Mucosa of gallbladder (tissue), 1 donor: ENCODE results near the gene CHD8. TPM values are rescaled to one million over a fixed set of nuclear protein-coding genes. Genes with fewer than 3 reads are reported as not detected.
A peak's percentile ranks its signal among the peaks of the same experiment; 100 is the strongest.
"Not testable (repeated sequence)": the region's sequence is repeated elsewhere in the genome, so short reads cannot be mapped to it uniquely, and the experiment has no call there.

ENCODE experiments used
- DNase-seq: peaks from one replicate; pipeline ENCODE4 v3.0.0-alpha.2; 2020; ENCODE audit warnings: low spot score
- total RNA-seq: library from RNA; stranded (reverse); gene quantifications from one replicate; pipeline ENCODE4 v1.2.1, GENCODE V29; 2021
- donor health status: DM: no; HTN: no; CAD: no.

The CHD8 gene, protein sequence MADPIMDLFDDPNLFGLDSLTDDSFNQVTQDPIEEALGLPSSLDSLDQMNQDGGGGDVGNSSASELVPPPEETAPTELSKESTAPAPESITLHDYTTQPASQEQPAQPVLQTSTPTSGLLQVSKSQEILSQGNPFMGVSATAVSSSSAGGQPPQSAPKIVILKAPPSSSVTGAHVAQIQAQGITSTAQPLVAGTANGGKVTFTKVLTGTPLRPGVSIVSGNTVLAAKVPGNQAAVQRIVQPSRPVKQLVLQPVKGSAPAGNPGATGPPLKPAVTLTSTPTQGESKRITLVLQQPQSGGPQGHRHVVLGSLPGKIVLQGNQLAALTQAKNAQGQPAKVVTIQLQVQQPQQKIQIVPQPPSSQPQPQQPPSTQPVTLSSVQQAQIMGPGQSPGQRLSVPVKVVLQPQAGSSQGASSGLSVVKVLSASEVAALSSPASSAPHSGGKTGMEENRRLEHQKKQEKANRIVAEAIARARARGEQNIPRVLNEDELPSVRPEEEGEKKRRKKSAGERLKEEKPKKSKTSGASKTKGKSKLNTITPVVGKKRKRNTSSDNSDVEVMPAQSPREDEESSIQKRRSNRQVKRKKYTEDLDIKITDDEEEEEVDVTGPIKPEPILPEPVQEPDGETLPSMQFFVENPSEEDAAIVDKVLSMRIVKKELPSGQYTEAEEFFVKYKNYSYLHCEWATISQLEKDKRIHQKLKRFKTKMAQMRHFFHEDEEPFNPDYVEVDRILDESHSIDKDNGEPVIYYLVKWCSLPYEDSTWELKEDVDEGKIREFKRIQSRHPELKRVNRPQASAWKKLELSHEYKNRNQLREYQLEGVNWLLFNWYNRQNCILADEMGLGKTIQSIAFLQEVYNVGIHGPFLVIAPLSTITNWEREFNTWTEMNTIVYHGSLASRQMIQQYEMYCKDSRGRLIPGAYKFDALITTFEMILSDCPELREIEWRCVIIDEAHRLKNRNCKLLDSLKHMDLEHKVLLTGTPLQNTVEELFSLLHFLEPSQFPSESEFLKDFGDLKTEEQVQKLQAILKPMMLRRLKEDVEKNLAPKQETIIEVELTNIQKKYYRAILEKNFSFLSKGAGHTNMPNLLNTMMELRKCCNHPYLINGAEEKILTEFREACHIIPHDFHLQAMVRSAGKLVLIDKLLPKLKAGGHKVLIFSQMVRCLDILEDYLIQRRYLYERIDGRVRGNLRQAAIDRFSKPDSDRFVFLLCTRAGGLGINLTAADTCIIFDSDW (N-terminal part only)
- total RNA-seq, result 75.9 TPM

DNA sequence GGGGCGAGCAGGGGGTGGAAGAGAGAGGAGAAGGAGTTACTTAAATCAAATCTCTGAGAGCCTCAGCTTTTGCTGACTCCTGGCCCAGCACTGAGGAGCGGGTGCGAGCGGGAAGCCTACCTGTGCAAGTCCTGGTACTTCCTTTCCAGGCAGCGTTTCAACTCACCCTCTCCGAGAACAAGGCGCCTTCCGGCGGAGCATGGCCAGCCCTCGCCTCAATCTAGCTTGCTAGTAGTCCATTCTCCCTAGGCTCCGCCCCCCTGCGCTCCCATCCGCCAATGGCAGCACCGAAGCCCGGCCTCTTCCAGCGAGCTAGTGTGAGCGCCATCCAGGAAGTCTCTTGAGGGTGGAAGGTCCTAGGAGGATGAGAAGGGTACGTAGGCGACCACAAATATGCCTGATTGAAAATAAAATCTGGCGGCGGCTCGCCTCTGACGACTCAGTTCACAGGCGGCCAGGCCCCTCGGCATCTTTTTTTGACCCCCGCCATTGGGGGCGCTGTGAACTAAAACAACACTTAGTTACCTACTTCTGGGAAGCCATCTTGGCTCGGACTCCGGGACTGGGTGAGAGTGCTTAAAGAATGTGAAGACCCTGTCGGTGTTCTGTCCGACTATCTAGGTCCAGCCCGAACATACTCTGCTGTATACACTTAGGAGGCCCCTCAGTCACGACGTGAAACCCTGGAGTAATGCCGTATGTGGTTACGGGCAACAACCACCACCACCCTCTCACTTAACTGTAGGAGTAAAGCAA lies at the start of gene CHD8:
Gene CHD8 (minus strand): TSS at position 212 of the 756 bp plus-strand sequence. CDS start 24,480 bp downstream, outside the sequence.
- peak; percentile 100 for DNase-seq

DNA sequence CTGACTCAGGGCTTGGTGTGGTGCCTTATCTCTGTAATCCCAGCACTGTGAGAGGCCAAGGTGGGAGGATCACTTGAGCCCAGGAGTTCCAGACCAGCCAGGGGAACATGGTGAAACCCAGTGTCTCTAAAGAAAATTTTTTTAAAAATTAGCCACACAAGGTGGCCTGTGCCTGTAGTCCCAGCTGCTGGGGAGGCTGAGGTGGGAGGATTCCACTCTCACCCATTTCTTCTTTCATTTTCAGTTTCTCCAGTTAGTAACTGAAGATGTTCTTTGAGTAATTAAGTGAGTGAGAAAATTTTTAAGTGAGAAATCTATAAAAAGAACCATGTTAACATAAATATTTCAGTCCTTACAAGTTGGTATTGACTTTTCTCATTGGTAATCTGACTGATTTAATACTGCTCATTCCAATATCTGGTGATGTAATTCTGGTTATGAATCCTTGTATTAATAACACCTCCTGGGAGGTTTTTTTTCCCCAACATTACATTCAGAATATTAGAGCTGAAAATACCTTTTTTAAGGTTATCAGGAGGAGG lies 49.2 kb upstream of the CHD8 start:
- DNase-seq, result no peak

DNA sequence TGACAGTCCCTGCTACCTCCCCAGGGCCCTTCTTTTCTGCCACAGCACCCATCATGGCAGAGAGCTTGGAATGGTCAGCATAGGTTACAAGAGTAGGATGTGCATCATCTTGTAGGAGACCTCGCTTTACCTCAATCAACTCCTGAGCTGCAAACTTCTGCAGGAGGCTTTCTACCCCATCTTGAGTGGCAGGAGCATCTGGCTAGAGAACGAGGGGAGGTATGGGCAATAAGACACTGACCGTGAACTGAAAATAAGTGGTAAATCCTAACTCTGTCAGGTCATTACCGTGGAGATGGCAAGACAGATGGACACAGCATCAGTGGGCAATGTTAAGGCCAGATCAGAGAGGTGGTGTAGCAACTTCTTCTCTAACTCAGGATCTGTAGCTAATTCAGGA lies 47.5 kb upstream of the CHD8 start:
- no peak for DNase-seq

DNA sequence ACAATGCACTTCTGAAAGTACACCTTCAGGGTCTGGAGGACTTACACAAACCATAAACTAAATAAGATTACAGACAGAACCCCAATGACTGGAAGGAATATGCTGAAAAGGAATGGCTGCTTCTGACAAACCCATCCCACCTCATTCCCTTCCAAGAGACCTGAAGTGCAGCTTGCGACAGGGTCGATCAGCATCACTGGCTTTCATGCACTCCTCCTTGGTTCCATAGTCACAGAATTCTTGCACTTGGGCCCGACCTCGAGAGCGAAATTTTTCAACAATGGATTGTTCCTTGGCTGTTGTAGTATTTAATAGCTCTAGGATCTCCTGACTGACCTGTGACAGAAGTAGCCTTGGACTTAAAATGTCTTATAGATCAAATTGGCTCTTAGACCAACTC lies 45.6 kb upstream of the CHD8 start:
- DNase-seq, result no peak

DNA sequence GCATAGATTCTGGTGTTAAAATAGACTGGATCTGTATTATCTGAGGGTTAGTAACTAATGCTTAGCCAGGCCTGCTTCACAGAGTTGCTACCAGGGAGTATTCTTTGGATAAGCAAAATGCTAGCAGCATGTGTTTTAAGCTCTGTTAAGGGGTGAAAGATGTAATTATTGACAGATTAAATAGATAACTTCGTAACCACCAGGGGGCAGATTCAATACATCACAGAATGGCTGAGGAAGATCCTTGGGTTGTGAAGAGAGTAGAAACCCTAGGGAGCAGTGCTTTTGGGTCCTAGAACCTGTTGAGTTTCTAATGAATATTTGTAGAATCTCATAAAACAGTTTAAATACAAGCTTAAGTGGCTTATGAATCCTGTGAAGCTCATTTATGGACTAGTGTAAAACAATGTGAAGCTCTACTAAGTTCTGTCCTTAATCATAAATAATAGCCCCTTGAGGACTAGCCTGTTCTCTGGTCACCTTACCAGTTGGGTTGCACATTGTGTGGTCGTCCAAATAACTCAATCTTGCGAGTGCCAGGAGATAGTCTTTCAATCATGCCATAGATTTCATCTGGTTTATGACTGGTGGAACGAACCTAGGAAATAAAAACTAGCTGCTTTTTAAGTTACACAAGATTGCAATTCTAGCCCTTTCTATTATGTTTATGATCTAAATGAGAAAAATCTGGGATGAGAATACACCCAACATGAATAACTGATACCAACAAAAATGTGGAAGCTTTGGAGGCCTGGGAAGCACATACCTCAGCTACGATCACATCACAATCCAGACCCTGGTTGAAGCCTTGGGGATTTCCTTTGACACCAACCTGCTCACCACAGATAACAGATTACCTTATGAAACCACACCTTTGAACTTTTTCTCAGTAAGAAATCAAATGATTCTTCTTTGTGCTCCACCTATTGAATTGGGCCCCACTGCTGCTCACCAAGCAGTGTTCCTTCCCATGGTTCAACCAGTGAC lies 42.9 kb upstream of the CHD8 start:
- no peak for DNase-seq

DNA sequence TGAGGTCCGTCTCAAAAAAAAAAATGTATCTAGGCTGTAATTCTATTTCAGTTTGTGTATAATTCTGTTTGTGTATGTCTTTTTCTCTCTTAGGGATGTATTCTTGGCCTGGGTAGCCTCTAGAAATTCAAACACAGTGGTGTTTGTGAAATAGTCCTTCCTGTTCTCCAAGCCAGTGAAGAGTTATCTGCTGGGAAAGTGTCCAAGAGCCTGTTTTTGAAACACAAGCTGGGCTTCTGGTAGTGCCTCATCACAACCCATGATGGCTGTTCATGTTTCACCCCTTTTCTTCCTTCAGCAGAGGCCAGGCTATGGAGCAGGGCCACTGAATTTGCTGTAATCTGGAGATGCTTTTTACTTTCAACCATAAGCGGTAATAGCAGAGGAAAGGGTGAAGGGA lies 40.5 kb upstream of the CHD8 start:
- DNase-seq, result no peak

DNA sequence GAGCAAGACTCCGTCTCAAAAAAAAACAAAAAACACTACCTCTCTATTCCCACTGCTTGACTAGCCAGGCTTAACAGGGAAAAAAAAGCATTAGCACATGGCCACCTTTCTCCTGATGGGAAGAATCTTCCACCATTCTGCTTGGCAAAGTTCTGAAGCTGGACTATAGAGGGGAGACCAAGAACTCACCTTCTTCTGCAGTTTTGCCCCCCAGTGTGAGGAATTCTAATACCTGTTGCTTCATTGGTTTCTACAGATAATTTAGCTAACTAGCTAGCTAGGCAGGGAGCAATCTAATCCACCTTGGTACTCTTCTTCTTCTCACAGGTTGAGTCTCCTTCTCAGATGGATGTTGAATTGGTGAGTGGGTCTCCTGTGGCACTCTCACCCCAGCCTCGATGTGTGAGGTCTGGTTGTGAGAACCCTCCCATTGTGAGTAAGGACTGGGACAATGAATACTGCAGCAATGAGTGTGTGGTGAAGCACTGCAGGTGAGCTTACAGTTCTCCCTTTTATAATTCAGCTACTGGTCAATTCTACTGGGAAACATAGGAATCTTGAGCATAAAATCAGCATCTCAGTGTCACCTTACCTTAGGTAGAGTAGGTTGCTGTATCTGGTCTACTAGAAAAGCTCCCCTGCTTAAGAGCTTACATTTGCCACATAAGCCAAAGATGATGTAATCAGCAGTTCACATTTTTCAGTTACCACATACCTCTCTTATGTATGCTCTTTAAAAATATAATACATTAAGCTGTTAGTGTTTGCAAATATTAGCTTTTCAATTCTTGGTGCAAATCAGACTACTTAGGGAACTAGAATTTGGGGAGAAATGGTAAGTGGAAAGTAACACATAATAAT lies 39.2 kb upstream of the CHD8 start:
- no peak for DNase-seq

DNA sequence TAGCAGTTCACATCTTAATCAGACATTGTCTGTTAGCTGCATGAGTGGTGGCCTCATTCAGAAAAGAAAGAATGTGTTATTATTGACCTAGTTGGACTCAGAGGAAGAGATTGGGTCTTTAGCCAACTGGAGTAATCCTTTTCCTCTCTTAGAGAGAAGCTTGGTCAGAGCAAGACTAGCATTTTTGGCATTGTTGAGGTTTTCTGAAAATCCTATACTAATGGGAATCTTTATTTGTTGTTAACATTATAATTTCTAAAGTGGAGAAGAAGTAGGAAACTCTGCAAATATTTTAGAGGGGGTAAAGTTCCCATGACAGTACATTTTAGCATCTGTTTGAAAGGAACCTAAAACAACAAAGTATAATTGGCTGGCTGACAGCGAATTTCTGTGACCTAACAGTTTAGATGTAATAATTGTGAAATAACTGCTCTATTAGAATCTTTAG lies 30.7 kb upstream of the CHD8 start:
- DNase-seq, result no peak

DNA sequence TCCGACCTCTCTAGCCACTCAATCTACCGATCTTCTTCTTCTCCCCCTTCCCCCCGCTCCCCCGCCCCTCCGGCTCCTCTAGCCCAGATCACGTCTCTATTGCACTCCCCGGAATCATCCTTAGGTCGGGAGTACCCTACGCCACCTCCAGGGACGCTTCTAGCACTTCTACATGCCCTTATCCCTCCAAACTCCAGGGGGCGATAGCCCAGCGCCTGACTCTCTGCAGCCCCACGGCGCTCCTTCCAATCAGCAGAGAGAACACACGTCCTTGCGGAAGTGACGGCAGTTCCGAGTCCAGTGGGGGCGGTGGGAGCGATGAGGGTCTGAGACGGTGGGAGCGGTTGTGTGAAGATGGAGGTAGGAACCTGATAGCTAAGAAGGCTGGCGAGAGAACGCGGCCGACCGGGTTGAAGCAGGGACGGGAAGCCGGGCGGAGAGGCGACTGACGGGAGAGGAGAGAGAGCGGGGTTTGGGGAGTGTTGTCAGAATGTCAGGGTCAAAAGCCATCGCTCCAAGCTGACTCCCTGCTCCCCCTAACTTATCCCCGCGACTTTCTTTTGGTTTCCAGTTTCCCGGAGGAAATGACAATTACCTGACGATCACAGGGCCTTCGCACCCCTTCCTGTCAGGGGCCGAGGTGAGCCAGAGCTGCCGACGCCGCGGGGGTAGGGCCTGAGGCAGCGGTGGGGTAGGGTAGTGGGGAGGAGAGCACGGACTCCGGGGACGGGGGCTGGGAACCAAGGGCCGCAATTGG lies 21.2 kb upstream of the CHD8 start, which contains the start of the genes RAB2B and TOX4:
Gene RAB2B (minus strand): TSS at position 35 of the 757 bp plus-strand sequence. CDS start 87 bp downstream, outside the sequence.
Gene TOX4 (plus strand): TSS at position 271 of the 757 bp plus-strand sequence. CDS start 84 bp downstream, at position 355.
- peak; percentile 98 for DNase-seq

DNA sequence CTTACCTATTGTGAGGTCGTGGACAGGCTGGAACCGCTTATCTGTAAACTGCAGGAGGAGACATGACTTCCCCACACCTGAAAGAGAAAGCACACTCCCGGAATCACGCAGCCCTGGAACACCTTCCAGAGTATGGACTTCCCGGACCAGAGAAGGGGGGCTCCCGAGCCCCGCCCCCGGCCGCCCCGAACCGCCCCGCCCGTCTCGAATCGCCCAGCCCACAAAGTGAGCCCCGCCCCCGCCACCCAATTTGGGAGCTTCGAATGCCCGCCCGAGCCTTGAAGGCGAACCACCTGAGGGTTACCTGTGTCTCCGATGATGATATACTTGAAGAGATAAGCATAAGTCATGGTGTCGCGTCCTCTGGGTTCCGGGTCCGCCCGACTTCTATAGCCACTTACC lies 20.6 kb upstream of the CHD8 start:
- DNase-seq, result peak; percentile 87

DNA sequence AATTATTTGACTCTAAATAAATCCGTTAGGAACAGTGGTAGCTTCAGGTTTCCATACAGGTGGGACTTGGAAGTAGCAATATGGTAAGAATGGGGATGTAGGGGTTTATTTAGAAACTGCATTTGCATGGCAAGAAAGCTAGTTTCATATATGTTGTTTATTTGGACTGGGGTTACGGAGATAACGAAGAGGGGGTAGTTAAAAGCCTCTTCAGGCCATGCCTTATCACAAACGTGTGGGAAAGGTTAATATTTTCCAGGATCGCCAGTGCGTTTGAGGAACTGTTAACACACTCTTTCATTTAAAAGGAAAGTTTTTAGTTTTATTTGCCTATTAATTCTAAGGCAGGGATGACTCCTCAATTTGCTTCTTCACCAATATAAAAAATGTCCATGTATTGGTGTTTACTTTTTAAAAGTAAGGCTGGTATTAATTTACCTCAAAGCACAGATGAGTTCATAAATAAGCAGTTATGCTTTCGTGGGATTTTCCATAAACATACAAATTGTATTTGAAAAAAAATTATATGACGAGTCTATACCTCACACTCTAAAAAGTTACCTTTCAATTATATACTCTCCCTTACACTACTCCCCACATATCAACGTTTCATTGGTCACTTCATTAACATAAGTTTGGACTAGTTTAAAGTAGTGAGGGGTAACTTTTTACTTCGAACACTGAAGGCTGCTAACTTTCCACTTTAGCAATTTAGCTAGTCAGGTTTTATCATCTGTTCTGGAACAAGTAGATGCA lies 20.0 kb upstream of the CHD8 start:
- no peak for DNase-seq

DNA sequence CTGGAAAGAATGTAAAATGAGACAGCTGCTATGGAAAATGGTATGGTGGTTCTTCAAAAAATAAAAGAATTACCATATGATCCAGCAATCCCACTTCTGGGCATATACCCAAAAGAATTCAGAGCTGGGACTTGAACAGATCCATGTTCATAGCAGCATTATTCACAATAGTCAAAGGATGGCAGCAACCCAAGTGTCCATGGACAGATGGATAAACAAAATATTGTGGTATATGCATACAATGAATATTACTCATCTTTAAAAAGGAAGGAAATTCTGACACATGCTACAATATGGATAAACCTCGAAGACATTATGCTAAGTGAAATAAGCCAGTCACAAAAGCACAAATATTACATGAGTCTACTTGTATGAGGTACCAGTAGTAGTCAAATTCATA lies 11.7 kb upstream of the CHD8 start:
- no peak for DNase-seq

DNA sequence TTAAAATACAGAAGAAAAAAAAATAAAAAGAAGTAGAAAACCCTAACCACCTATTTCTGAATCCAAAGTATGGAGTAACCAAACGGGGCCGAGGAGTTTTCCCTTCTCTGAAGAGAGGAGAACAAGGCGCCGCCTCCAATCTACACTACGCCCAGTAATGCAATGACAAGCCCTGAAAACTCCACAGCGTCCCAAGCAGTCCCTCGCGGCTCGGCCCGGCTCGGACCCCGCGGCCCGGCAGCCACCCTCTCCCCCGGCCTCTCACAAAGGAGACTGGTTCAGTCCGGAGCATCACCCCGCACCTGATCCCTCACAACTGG lies 371 bp downstream of the CHD8 start:
- DNase-seq, result no peak

DNA sequence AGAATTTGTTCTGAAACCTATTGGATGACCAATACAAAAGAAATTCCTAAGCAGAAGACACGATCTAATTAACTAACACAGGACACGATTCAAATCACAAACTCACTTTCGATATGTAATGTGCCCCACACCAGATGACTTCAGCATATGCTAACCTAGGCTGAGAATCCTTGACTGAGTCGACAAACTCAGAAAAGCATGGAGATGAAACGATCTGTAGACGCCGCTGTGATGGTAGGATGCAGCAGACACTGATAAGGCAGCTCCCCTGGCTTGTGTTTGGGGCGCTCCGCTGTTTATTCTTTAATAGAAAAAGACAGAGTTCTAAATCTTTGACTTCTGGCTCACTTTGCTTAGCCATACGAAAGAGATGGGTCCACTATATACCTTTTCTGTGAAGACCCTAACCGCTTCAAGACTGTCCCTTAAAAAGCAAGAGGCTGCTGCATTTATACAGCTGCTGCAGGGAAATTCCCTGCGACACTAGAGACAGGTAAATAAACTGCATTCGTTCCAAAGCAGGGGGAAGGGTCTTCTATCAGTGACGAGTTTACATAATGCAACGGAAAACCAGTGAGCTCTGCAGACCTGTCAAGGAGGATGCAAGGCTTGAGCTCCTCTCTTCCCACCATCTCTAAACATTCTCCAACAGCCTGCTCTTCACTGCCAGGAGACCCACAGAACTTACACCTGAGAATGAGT lies 929 bp downstream of the CHD8 start:
- no peak for DNase-seq

DNA sequence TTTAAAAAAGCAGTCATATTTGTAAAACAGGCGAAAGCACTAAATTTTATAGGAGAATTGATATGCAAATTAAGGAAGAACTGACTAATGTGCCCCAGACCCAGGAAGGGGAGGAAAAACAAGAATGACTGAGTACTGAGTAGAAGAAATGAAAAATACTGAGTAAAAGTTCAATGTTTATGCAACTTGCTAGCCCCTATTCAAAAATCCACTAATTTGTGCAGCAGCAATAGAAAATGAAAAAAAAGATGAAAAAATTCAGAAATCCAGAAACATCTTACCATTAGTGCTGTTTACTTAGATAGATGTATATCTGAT lies 6.1 kb downstream of the CHD8 start:
- no peak for DNase-seq

DNA sequence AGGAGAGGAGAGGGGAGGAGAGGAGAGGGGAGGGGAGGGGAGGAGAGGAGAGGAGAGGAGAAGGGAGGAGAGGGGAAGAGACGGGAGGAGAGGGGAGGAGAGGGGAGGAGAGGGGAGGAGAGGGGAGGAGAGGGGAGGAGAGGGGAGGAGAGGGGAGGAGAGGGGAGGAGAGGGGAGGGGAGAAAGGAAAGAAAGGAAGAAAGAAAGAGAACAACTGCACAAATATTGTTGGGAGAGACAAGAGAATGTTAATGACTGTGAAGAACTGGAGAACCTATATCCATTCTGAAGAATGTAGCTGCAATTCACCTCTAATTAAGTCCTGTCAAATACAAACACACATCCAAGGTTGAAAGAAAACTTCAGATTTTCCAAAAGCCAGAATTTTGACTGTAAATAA lies 13.3 kb downstream of the CHD8 start:
- not testable (repeated sequence) for DNase-seq

DNA sequence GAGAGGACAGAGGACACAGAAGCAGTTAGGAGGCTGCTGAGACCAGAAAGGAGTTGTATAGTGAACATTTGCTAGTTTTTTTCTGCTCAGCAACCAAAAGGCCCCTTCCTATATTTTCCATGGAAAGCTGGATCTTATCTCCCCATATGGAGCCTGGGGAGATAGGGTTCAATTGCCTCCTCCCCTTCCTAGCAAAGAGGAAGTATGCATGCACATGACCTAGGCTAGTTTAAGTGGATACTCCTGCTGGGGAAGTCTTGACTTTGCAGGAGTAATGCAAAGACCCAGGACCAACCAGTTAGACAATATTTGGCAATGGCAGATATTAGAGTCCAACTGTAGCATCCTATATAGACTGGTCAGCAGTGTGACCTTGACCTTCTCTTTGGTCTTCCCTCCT lies 15.1 kb downstream of the CHD8 start:
- no peak for DNase-seq
